Stomach (tissue), 9 donors: ENCODE data around the gene PRKG1. TPM values are rescaled to one million over a fixed set of nuclear protein-coding genes. Genes with fewer than 3 reads are reported as not detected.

Source experiments
- DNase-seq, 2 donors: peaks; one replicate each; pipeline versions ENCODE4 v3.0.0 to v3.0.0-alpha.2; 2013 to 2019
- H3K27ac ChIP-seq, 5 donors: fragments of 200-600 bp in 4 of 5; sonication (generic) in 4 of 5; one replicate each; pipeline ENCODE4 v1.5.1; 2013 to 2019; ENCODE audit warnings: mild to moderate bottlenecking in 1 of 5, moderate library complexity in 1 of 5
- H3K27me3 ChIP-seq, 3 donors: fragments of 200-600 bp; sonication (generic); one replicate each; pipeline ENCODE4 v1.5.1; 2017 to 2019; ENCODE audit warnings: mixed run types in 1 of 3
- H3K36me3 ChIP-seq, 4 donors: fragments of 200-600 bp; sonication (generic); 1 replicate in 3 of 4; 2 replicates in 1 of 4; pipeline ENCODE4 v1.5.1; 2016 to 2019
- H3K4me1 ChIP-seq, 4 donors: fragments of 200-600 bp; sonication (generic); one replicate each; pipeline ENCODE4 v1.5.1; 2016 to 2019
- H3K4me3 ChIP-seq, 4 donors: fragments of 200-600 bp; sonication (generic) in 3 of 4; one replicate each; pipeline ENCODE4 v1.5.1; 2016 to 2019; ENCODE audit warnings: mild to moderate bottlenecking in 1 of 4
- H3K9me3 ChIP-seq, 4 donors: fragments of 200-600 bp; sonication (generic); one replicate each; pipeline ENCODE4 v1.5.1; 2016 to 2019
- CTCF ChIP-seq, 7 experiments: fragments of 450-650 bp in 4 of 7; fragments of 200-600 bp in 3 of 7; sonication (generic) in 3 of 7; IDR thresholded peaks; one replicate each; pipeline ENCODE4 v1.5.1; 2016 to 2019; ENCODE audit warnings: antibody characterized with exemption in 7 of 7, control low read depth in 2 of 7, mild to moderate bottlenecking in 1 of 7
- EP300 ChIP-seq: sonication (generic); formaldehyde crosslinking; IDR thresholded peaks from one replicate; pipeline ENCODE4 v1.6.1; 2017; ENCODE audit warnings: antibody characterized with exemption
- POLR2A ChIP-seq, 4 donors: fragments of 450-650 bp; IDR thresholded peaks; one replicate each; pipeline ENCODE4 v1.6.1; 2016; ENCODE audit warnings: antibody characterized with exemption in 4 of 4, control low read depth in 2 of 4, mild to moderate bottlenecking in 1 of 4, moderate library complexity in 1 of 4
- POLR2AphosphoS5 ChIP-seq, 3 donors: sonication (generic); formaldehyde crosslinking; IDR thresholded peaks; one replicate each; pipeline ENCODE4 v1.6.1; 2016; ENCODE audit warnings: antibody characterized with exemption in 3 of 3
- WGBS, 5 donors: extraction: QIAGEN DNeasy Blood & Tissue Kit in 3 of 5; methylation state at CpG; one replicate each; pipeline versions ENCODE4 v1.1.5 to v1.1.7; 2013 to 2018; 5-methylcytosine and 5-hydroxymethylcytosine counted together
- intact Hi-C: fragments of 100-400 bp; cut with DNase I; formaldehyde crosslinking; loops from one replicate; pipeline ENCODE4 v1.15.1; 2023; ENCODE audit warnings: low total_unique reads
- polyA plus RNA-seq, 3 donors: library from polyadenylated mRNA; stranded (reverse); fragments of 200-250 nt; gene quantifications; one replicate each; pipeline ENCODE4 v1.2.3, GENCODE V29; 2013
- total RNA-seq, 5 donors: library from RNA; depleted of rRNA; stranded (reverse); fragments of >200 nt; gene quantifications; one replicate each; pipeline versions ENCODE4 v1.1.0 to v1.2.3, GENCODE V29; 2014 to 2016
- donor health status: healthy with polysubstance abuse.
- donor health status: Bipolar disorder and iron deficiency.
- donor health status: healthy.

Gene PRKG1
- total and polyA plus RNA-seq, 8 donors: 1.5 to 89.2 (median 14.3) TPM

GRCh38 chr10:51321980-51322379 lies 247.7 kb downstream of the PRKG1 start:
- TF ChIP-seq POLR2A (IDR thresholded peaks at IDR 0.05) (no peak), EP300 (no peak), POLR2AphosphoS5 (IDR thresholded peaks at IDR 0.05) (no peak), CTCF (IDR thresholded peaks at IDR 0.05) (no peak)
- Histone ChIP-seq H3K9me3 (no peaks in the 10 kb centered on the region), H3K4me3 (no peak overlapping the region), H3K27me3 (no peaks in the 10 kb centered on the region), H3K36me3 (no peaks in the 10 kb centered on the region), H3K4me1 (no peaks in the 10 kb centered on the region), H3K27ac (no peak overlapping the region)
- intact Hi-C loops: no loop called here
- DNase-seq: no peak
- WGBS, 5 donors: 56 to 80% (median 65%) methylated on average over 3 of the region's 3 CpGs

- WGBS, 5 donors: 75 to 92% (median 83%) methylated on average over 2 of the region's 2 CpGs
- intact Hi-C loops: no loop called here
Measured at GRCh38 chr10:51325649-51326048, 251.4 kb downstream of the PRKG1 start.

GRCh38 chr10:51326174-51326573 lies 251.9 kb downstream of the PRKG1 start:
- intact Hi-C loops: no loop called here
- Histone ChIP-seq H3K4me1 (no peaks in the 10 kb centered on the region), H3K36me3 (no peaks in the 10 kb centered on the region), H3K9me3 (no peaks in the 10 kb centered on the region), H3K27me3 (no peaks in the 10 kb centered on the region), H3K27ac (no peak overlapping the region), H3K4me3 (no peak overlapping the region)
- no peak for DNase-seq
- WGBS, 5 donors: 83 to 98% (median 95%) methylated on average over 1 of the region's 1 CpG
- TF ChIP-seq CTCF (IDR thresholded peaks at IDR 0.05) (no peak), EP300 (no peak), POLR2AphosphoS5 (IDR thresholded peaks at IDR 0.05) (no peak), POLR2A (IDR thresholded peaks at IDR 0.05) (no peak)

More at GRCh38 chr10:51325649-51326048, 251.4 kb downstream of the PRKG1 start:
- Histone ChIP-seq H3K9me3 (no peaks in the 10 kb centered on the region), H3K36me3 (no peaks in the 10 kb centered on the region), H3K27me3 (no peaks in the 10 kb centered on the region), H3K27ac (no peak overlapping the region), H3K4me1 (no peaks in the 10 kb centered on the region), H3K4me3 (no peak overlapping the region)
- DNase-seq: no peak
- no peak for TF ChIP-seq POLR2AphosphoS5 (IDR thresholded peaks at IDR 0.05)
- no peak for TF ChIP-seq EP300
- no peak for TF ChIP-seq CTCF (IDR thresholded peaks at IDR 0.05)
- TF ChIP-seq POLR2A (IDR thresholded peaks at IDR 0.05): no peak

GRCh38 chr10:51327432-51327831 lies 253.1 kb downstream of the PRKG1 start:
- Histone ChIP-seq H3K27me3 (no peaks in the 10 kb centered on the region), H3K36me3 (no peaks in the 10 kb centered on the region), H3K9me3 (no peaks in the 10 kb centered on the region), H3K27ac (no peak overlapping the region), H3K4me3 (no peak overlapping the region), H3K4me1 (peaks cover 0 to 4% (median 0%) of the 10 kb centered on the region in 4 donors)
- TF ChIP-seq EP300: no peak
- TF ChIP-seq POLR2A (IDR thresholded peaks at IDR 0.05): no peak
- no peak for TF ChIP-seq CTCF (IDR thresholded peaks at IDR 0.05)
- TF ChIP-seq POLR2AphosphoS5 (IDR thresholded peaks at IDR 0.05): no peak
- intact Hi-C loops: no loop called here
- WGBS, 5 donors: 43 to 70% (median 56%) methylated on average over 1 of the region's 1 CpG
- no peak for DNase-seq
